ENCODE data around the gene EXOG. TPM values are rescaled to one million over a fixed set of nuclear protein-coding genes. Genes with fewer than 3 reads are reported as not detected.
A peak's percentile ranks its signal among the peaks of the same experiment; 100 is the strongest.

The EXOG gene
- 38.6 TPM for total RNA-seq
- long read RNA-seq, transcript EXOG-201 (6 exons, 2,792 nt) = major isoform, 6 of 39 reads
- long read RNA-seq, partial matches to known transcripts = 1 of 39 reads
- long read RNA-seq, other reads (novel, unspliced or antisense) = 31 of 39 reads

GRCh38 chr3:38496131-38496910 is at the start of gene EXOG:
TSS of gene EXOG (plus strand) at chr3:38496340. CDS start at chr3:38496368, 28 bp downstream.
- intact Hi-C loops (cut with DNase I) = loop anchor here (1.0 to 10.0 kb wide), 4 partner anchors 26 to 228 kb away; partner anchors contain the start of gene SCN5A
- DNase-seq (ENCODE audit: low spot score) = peak; percentile 96

GRCh38 chr3:38446812-38447211 is 49.3 kb upstream of the EXOG start:
- intact Hi-C loops (cut with DNase I) = no loop called here
- DNase-seq (ENCODE audit: low spot score) = no peak

GRCh38 chr3:38450853-38451252 is 45.3 kb upstream of the EXOG start:
- intact Hi-C loops (cut with DNase I) = loop anchor here (10.0 kb wide), 1 partner anchor 286 kb away; the partner anchor contains the start of gene OXSR1
- DNase-seq (ENCODE audit: low spot score) = no peak

GRCh38 chr3:38453075-38453912 is 42.8 kb upstream of the EXOG start, which contains the start of gene ACVR2B:
TSS of gene ACVR2B (plus strand) at chr3:38453890. CDS start at chr3:38454323, 433 bp downstream.
- intact Hi-C loops (cut with DNase I) = loop anchor here (1.0 to 10.0 kb wide), 2 partner anchors 288 to 316 kb away; partner anchors contain the start of genes ACAA1 and OXSR1
- peak; percentile 92 for DNase-seq (ENCODE audit: low spot score)

- intact Hi-C loops (cut with DNase I) = loop anchor here (1.0 to 10.0 kb wide), 3 partner anchors 107 to 317 kb away; partner anchors contain the start of genes ACAA1, OXSR1 and XYLB
- no peak for DNase-seq (ENCODE audit: low spot score)
These were observed 42.3 kb upstream of the EXOG start for GRCh38 chr3:38453913-38454177.

- intact Hi-C loops (cut with DNase I) = loop anchor here (2.0 to 10.0 kb wide), 2 partner anchors 108 to 290 kb away; partner anchors contain the start of genes OXSR1 and XYLB
- no peak for DNase-seq (ENCODE audit: low spot score)
These were observed 41.8 kb upstream of the EXOG start for GRCh38 chr3:38454178-38454883.

GRCh38 chr3:38454884-38455638 is 41.1 kb upstream of the EXOG start:
- intact Hi-C loops (cut with DNase I) = loop anchor here (2.0 to 10.0 kb wide), 2 partner anchors 108 to 290 kb away; partner anchors contain the start of genes OXSR1 and XYLB
- DNase-seq (ENCODE audit: low spot score) = no peak

GRCh38 chr3:38455639-38456430 is 40.3 kb upstream of the EXOG start:
- intact Hi-C loops (cut with DNase I) = loop anchor here (2.0 to 10.0 kb wide), 2 partner anchors 109 to 291 kb away; partner anchors contain the start of genes OXSR1 and XYLB
- DNase-seq (ENCODE audit: low spot score) = no peak

- DNase-seq (ENCODE audit: low spot score) = no peak
- intact Hi-C loops (cut with DNase I) = loop anchor here (10.0 kb wide), 1 partner anchor 293 kb away; the partner anchor contains the start of gene OXSR1
These were observed 38.8 kb upstream of the EXOG start for GRCh38 chr3:38457111-38458003.

- DNase-seq (ENCODE audit: low spot score) = no peak
- intact Hi-C loops (cut with DNase I) = loop anchor here (10.0 kb wide), 1 partner anchor 294 kb away; the partner anchor contains the start of gene OXSR1
These were observed 37.2 kb upstream of the EXOG start for GRCh38 chr3:38458796-38459498.

GRCh38 chr3:38459499-38460048 is 36.6 kb upstream of the EXOG start:
- intact Hi-C loops (cut with DNase I) = loop anchor here (10.0 kb wide), 1 partner anchor 295 kb away; the partner anchor contains the start of gene OXSR1
- DNase-seq (ENCODE audit: low spot score) = no peak

GRCh38 chr3:38460377-38461270 is 35.5 kb upstream of the EXOG start:
- DNase-seq (ENCODE audit: low spot score) = no peak
- intact Hi-C loops (cut with DNase I) = no loop called here

GRCh38 chr3:38465588-38466154 is 30.5 kb upstream of the EXOG start:
- intact Hi-C loops (cut with DNase I) = no loop called here
- DNase-seq (ENCODE audit: low spot score) = no peak

GRCh38 chr3:38468765-38469164 is 27.4 kb upstream of the EXOG start:
- intact Hi-C loops (cut with DNase I) = no loop called here
- DNase-seq (ENCODE audit: low spot score) = no peak

Data from cardiac septum (tissue), 1 donor.